NCI-H345 (cell line): Measurements from ENCODE around the gene TAP1.

Experiments used
- DNase-seq: peaks from one replicate; lab custom pipeline; 2025; lab: John Stamatoyannopoulos, UW

Gene TAP1

GRCh38 chr6:32862725-32863124, 9.2 kb upstream of the TAP1 start:
- DNase-seq: no peak

GRCh38 chr6:32860674-32861073, 7.2 kb upstream of the TAP1 start:
- no peak for DNase-seq

- DNase-seq: no peak
Observed at GRCh38 chr6:32858194-32858593, 4.7 kb upstream of the TAP1 start.

GRCh38 chr6:32857156-32857891, 3.8 kb upstream of the TAP1 start:
- DNase-seq: no peak

- DNase-seq: no peak
Observed at GRCh38 chr6:32855467-32856174, 2.1 kb upstream of the TAP1 start.

GRCh38 chr6:32854376-32855178, 1.1 kb upstream of the TAP1 start:
- DNase-seq: no peak

- peak; percentile 35 for DNase-seq
Observed at GRCh38 chr6:32852844-32853540, 512 bp downstream of the TAP1 start.

- DNase-seq: no peak
Observed at GRCh38 chr6:32852018-32852843, 1.3 kb downstream of the TAP1 start.

GRCh38 chr6:32851025-32851424, 2.5 kb downstream of the TAP1 start:
- DNase-seq: no peak

GRCh38 chr6:32849126-32849525, 4.4 kb downstream of the TAP1 start:
- no peak for DNase-seq

GRCh38 chr6:32847795-32848194, 5.7 kb downstream of the TAP1 start:
- DNase-seq: no peak

GRCh38 chr6:32847004-32847403, 6.5 kb downstream of the TAP1 start:
- DNase-seq: no peak

- no peak for DNase-seq
Observed at GRCh38 chr6:32845384-32845884, 8.1 kb downstream of the TAP1 start.

- DNase-seq: no peak
Observed at GRCh38 chr6:32844839-32845383, 8.6 kb downstream of the TAP1 start.

GRCh38 chr6:32843979-32844838, 9.3 kb downstream of the TAP1 start, which contains the start of gene PSMB8:
PSMB8 (minus strand) TSS chr6:32844047; CDS start chr6:32843996, 51 bp downstream.
- DNase-seq: peak; percentile 98

- peak; percentile 22 for DNase-seq
Observed at GRCh38 chr6:32843331-32843978, 10.0 kb downstream of the TAP1 start.

GRCh38 chr6:32842690-32843089, 10.8 kb downstream of the TAP1 start:
- DNase-seq: no peak

GRCh38 chr6:32842021-32842650, 11.4 kb downstream of the TAP1 start:
- DNase-seq: no peak
